OCI-LY3 (cell line): Measurements from ENCODE around the gene CFAP43.

Experiments
- CTCF ChIP-seq: fragments of 200-600, 300-600 bp; sonication (generic); IDR thresholded peaks from 2 replicates; pipeline ENCODE4 v1.5.1; 2014; ENCODE audit warnings: antibody characterized with exemption, low read length, low read depth
- EZH2phosphoT487 ChIP-seq: fragments of 200-600 bp; shearing (Covaris generic); IDR thresholded peaks from 2 replicates; pipeline ENCODE4 v1.6.1; 2018; ENCODE audit warnings: antibody characterized with exemption, mixed run types, low read depth

- TF ChIP-seq EZH2phosphoT487 (no peak), CTCF (no peak)
Measured at GRCh38 chr10:104195706-104196105, 36.5 kb downstream of the CFAP43 start.
